Vagina (tissue), 2 donors: ENCODE measurements around the gene VWA3A.

ENCODE experiments used
- POLR2AphosphoS5 ChIP-seq, 2 donors: sonication (generic); formaldehyde crosslinking; IDR thresholded peaks; one replicate each; pipeline ENCODE4 v1.9.0; 2017; ENCODE audit warnings: antibody characterized with exemption in 2 of 2, mild to moderate bottlenecking in 2 of 2, low read depth in 1 of 2; ENCODE audit not compliant: insufficient read depth in 1 of 2
- TF ChIP-seq, protein P1 (sequence below), 3 experiments: fragments of 450-650 bp in 2 of 3; fragments of 200-600 bp in 1 of 3; sonication (generic) in 1 of 3; IDR thresholded peaks; one replicate each; pipeline ENCODE4 v1.5.1; 2017 to 2019; ENCODE audit warnings: antibody characterized with exemption in 3 of 3, mild to moderate bottlenecking in 2 of 3, moderate library complexity in 2 of 3

DNA sequence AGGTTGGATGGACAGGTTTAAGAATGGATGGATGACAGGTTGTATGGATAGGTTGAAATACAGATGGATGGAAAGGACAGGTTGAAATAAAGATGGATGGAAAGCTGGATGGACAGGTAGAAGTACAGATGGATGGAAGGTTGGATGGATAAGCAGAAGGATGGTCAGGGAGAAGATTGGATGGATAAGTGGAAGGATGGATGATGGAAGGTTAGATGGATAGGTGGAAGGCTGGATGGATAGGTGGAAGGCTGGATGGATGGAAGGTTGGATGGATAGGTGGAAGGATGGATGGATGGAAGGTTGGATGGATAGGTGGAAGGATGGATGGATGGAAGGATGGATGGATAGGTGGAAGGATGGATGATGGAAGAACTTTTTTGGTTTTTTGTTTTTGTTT lies 69.1 kb downstream of the VWA3A start:
- TF ChIP-seq POLR2AphosphoS5 (IDR thresholded peaks at IDR 0.05; ENCODE audit: insufficient read depth in 1 of 2, low read depth in 1 of 2), result no peak
- TF ChIP-seq, protein P1, sequence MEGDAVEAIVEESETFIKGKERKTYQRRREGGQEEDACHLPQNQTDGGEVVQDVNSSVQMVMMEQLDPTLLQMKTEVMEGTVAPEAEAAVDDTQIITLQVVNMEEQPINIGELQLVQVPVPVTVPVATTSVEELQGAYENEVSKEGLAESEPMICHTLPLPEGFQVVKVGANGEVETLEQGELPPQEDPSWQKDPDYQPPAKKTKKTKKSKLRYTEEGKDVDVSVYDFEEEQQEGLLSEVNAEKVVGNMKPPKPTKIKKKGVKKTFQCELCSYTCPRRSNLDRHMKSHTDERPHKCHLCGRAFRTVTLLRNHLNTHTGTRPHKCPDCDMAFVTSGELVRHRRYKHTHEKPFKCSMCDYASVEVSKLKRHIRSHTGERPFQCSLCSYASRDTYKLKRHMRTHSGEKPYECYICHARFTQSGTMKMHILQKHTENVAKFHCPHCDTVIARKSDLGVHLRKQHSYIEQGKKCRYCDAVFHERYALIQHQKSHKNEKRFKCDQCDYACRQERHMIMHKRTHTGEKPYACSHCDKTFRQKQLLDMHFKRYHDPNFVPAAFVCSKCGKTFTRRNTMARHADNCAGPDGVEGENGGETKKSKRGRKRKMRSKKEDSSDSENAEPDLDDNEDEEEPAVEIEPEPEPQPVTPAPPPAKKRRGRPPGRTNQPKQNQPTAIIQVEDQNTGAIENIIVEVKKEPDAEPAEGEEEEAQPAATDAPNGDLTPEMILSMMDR (IDR thresholded peaks at IDR 0.05), result no peak
